ENCODE results near the gene WDTC1. TPM values are rescaled to one million over a fixed set of nuclear protein-coding genes. Genes with fewer than 3 reads are reported as not detected.

WDTC1 gene
- total and polyA plus RNA-seq, 4 donors = 4.6 to 25.0 (median 19.6) TPM

DNA sequence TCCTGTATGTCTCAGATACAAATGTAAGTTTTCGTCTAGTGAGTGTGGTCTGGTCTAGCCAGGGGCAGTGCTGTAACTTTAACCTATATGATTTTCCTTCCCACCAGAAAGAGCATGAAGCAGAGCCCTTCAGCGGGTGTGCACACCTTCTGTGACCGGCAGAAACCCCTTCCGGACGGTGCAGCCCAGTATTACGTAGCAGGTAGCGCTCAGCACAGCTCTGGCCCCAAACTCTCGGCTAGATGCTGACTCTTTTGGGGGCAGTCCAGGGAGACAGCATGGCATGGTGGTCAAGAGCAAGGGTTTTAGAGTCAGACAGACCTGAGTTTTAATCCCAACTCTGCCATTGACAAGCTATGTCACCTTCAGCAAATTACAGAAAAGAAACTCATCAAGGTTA is 59.5 kb downstream of the WDTC1 start:
- Histone ChIP-seq H3K4me3 (ENCODE audit: low read depth in 1 of 3, low read length in 3 of 3) (no peak overlapping the region), H3K9me3 (ENCODE audit: control insufficient read depth in 4 of 4, low read length in 3 of 4) (no peaks in the 10 kb centered on the region), H3K27me3 (ENCODE audit: control insufficient read depth in 4 of 4, insufficient read depth in 4 of 4, low read length in 3 of 4) (no peaks in the 10 kb centered on the region), H3K36me3 (ENCODE audit: control insufficient read depth in 4 of 4, insufficient read depth in 3 of 4, low read depth in 1 of 4, low read length in 3 of 4) (peaks cover 4 to 52% (median 34%) of the 10 kb centered on the region in 4 donors), H3K27ac (ENCODE audit: low read depth in 1 of 2, low read length in 2 of 2) (no peak overlapping the region), H3K4me1 (ENCODE audit: control insufficient read depth in 4 of 4, insufficient read depth in 4 of 4, low read length in 3 of 4) (peaks cover 0 to 3% (median 0%) of the 10 kb centered on the region in 4 donors), H3K9ac (ENCODE audit: low read depth in 1 of 2, low read length in 2 of 2) (no peak overlapping the region)
- DNase-seq (ENCODE audit: low spot score) = no peak
- WGBS = 97% methylated on average over 8 of the region's 8 CpGs
- TF ChIP-seq SP1 (IDR thresholded peaks at IDR 0.05) = no peak
- no peak for TF ChIP-seq RXRA (IDR thresholded peaks at IDR 0.05)
- TF ChIP-seq FOXA1 (IDR thresholded peaks at IDR 0.05) = no peak
- no peak for TF ChIP-seq HNF4G (IDR thresholded peaks at IDR 0.05)
- TF ChIP-seq, protein P1, sequence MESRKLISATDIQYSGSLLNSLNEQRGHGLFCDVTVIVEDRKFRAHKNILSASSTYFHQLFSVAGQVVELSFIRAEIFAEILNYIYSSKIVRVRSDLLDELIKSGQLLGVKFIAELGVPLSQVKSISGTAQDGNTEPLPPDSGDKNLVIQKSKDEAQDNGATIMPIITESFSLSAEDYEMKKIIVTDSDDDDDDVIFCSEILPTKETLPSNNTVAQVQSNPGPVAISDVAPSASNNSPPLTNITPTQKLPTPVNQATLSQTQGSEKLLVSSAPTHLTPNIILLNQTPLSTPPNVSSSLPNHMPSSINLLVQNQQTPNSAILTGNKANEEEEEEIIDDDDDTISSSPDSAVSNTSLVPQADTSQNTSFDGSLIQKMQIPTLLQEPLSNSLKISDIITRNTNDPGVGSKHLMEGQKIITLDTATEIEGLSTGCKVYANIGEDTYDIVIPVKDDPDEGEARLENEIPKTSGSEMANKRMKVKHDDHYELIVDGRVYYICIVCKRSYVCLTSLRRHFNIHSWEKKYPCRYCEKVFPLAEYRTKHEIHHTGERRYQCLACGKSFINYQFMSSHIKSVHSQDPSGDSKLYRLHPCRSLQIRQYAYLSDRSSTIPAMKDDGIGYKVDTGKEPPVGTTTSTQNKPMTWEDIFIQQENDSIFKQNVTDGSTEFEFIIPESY (IDR thresholded peaks at IDR 0.05) = no peak
- no peak for TF ChIP-seq FOXA2 (IDR thresholded peaks at IDR 0.05)
- TF ChIP-seq, protein P2, sequence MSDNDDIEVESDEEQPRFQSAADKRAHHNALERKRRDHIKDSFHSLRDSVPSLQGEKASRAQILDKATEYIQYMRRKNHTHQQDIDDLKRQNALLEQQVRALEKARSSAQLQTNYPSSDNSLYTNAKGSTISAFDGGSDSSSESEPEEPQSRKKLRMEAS (IDR thresholded peaks at IDR 0.05) = no peak
- TF ChIP-seq, protein P3, sequence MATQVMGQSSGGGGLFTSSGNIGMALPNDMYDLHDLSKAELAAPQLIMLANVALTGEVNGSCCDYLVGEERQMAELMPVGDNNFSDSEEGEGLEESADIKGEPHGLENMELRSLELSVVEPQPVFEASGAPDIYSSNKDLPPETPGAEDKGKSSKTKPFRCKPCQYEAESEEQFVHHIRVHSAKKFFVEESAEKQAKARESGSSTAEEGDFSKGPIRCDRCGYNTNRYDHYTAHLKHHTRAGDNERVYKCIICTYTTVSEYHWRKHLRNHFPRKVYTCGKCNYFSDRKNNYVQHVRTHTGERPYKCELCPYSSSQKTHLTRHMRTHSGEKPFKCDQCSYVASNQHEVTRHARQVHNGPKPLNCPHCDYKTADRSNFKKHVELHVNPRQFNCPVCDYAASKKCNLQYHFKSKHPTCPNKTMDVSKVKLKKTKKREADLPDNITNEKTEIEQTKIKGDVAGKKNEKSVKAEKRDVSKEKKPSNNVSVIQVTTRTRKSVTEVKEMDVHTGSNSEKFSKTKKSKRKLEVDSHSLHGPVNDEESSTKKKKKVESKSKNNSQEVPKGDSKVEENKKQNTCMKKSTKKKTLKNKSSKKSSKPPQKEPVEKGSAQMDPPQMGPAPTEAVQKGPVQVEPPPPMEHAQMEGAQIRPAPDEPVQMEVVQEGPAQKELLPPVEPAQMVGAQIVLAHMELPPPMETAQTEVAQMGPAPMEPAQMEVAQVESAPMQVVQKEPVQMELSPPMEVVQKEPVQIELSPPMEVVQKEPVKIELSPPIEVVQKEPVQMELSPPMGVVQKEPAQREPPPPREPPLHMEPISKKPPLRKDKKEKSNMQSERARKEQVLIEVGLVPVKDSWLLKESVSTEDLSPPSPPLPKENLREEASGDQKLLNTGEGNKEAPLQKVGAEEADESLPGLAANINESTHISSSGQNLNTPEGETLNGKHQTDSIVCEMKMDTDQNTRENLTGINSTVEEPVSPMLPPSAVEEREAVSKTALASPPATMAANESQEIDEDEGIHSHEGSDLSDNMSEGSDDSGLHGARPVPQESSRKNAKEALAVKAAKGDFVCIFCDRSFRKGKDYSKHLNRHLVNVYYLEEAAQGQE (IDR thresholded peaks at IDR 0.05) = no peak
- TF ChIP-seq RAD21 (IDR thresholded peaks at IDR 0.05) = no peak
- no peak for TF ChIP-seq NR2F2 (IDR thresholded peaks at IDR 0.05)
- no peak for TF ChIP-seq HNF4A (conservative IDR thresholded peaks at IDR 0.05)
- no peak for TF ChIP-seq EGR1 (IDR thresholded peaks at IDR 0.05; ENCODE audit: low read depth in 2 of 2)
- TF ChIP-seq JUND (IDR thresholded peaks at IDR 0.05) = no peak

DNA sequence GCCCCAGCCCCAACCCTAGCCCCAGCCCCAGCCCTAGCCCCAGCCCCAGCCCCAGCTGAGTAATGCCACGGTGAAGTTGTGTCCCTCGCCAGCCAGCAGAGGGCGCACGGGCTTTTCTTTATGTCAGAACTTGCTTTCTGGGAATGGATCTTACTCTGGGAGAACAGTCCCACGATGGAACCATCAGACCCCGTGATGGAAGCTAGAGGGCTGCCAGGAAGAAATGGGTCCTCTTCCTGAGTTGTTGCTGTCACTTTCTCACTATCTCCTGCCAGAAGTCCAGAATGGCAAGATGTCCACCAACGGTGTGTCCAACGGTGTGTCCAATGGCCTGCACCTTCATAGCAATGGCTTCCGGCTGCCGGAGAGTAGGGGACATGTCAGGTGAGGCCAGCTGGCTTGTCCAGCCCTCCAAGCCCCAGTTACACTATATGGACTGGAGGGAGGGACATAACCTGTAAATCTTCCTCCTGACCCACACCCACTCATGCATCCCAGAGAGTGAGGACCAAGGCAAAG is 62.4 kb downstream of the WDTC1 start:
- Histone ChIP-seq H3K36me3 (ENCODE audit: control insufficient read depth in 4 of 4, insufficient read depth in 3 of 4, low read depth in 1 of 4, low read length in 3 of 4) (peaks cover 8 to 56% (median 32%) of the 10 kb centered on the region in 4 donors), H3K27ac (ENCODE audit: low read depth in 1 of 2, low read length in 2 of 2) (no peak overlapping the region), H3K4me3 (ENCODE audit: low read depth in 1 of 3, low read length in 3 of 3) (no peak overlapping the region), H3K9ac (ENCODE audit: low read depth in 1 of 2, low read length in 2 of 2) (no peak overlapping the region), H3K9me3 (ENCODE audit: control insufficient read depth in 4 of 4, low read length in 3 of 4) (no peaks in the 10 kb centered on the region), H3K27me3 (ENCODE audit: control insufficient read depth in 4 of 4, insufficient read depth in 4 of 4, low read length in 3 of 4) (no peaks in the 10 kb centered on the region), H3K4me1 (ENCODE audit: control insufficient read depth in 4 of 4, insufficient read depth in 4 of 4, low read length in 3 of 4) (peaks cover 0 to 8% (median 0%) of the 10 kb centered on the region in 4 donors)
- DNase-seq (ENCODE audit: low spot score) = peak; percentile 77
- TF ChIP-seq NR2F2 (IDR thresholded peaks at IDR 0.05) (no peak), RAD21 (IDR thresholded peaks at IDR 0.05) (peak; percentile 41 to 63)
- TF ChIP-seq, protein P2 (IDR thresholded peaks at IDR 0.05) = no peak
- TF ChIP-seq, protein P4, sequence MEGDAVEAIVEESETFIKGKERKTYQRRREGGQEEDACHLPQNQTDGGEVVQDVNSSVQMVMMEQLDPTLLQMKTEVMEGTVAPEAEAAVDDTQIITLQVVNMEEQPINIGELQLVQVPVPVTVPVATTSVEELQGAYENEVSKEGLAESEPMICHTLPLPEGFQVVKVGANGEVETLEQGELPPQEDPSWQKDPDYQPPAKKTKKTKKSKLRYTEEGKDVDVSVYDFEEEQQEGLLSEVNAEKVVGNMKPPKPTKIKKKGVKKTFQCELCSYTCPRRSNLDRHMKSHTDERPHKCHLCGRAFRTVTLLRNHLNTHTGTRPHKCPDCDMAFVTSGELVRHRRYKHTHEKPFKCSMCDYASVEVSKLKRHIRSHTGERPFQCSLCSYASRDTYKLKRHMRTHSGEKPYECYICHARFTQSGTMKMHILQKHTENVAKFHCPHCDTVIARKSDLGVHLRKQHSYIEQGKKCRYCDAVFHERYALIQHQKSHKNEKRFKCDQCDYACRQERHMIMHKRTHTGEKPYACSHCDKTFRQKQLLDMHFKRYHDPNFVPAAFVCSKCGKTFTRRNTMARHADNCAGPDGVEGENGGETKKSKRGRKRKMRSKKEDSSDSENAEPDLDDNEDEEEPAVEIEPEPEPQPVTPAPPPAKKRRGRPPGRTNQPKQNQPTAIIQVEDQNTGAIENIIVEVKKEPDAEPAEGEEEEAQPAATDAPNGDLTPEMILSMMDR (IDR thresholded peaks at IDR 0.05; ENCODE audit: low read depth, low read length, missing input control) = peak; percentile 61
- TF ChIP-seq, protein P3 (IDR thresholded peaks at IDR 0.05) = no peak
- TF ChIP-seq, protein P5, sequence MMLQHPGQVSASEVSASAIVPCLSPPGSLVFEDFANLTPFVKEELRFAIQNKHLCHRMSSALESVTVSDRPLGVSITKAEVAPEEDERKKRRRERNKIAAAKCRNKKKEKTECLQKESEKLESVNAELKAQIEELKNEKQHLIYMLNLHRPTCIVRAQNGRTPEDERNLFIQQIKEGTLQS (IDR thresholded peaks at IDR 0.05) = no peak
- WGBS = 40% methylated on average over 10 of the region's 10 CpGs
